ENCODE data around the gene BTBD9. TPM values are rescaled to one million over a fixed set of nuclear protein-coding genes. Genes with fewer than 3 reads are reported as not detected.

The BTBD9 gene
- total RNA-seq, 1 experiment from 2014 or later: 8.9 TPM

DNA sequence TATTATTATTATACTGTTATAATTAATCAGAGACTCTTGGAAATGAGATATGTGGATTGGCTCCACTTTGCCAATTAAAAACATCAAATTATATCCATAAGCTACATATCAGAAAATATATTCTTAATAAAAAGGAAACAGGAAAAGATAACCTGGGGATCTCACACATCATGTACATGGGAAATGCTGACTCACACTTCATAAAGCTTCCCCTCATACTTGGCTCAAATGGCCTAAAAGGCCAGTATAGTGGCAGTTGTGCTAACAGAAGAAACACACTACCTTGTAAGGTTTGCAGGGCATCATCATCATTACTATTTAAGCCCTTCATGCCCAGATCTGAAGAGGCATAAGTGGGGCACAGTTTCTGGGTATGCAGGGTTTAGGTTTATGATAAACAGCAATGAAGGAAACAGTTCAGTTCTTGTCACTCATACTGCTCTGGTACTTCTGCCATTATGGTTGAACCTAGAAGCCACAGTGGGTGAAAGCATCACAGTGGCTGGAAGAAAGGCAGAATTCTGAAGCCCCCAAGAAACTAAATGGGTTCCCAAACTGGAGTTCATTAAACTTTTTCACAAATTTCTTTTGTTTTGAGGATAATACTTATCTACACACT lies 60.6 kb downstream of the BTBD9 start:
- Mint-ChIP-seq H3K36me3 (ENCODE audit: insufficient read depth in 1 of 3, low read depth in 3 of 3) (0 out of 7 replicates have a peak, but pooled peaks cover 0 to 2% (median 0%) of the 10 kb centered on the region in 3 experiments), H3K4me1 (no peaks in the 10 kb centered on the region), H3K4me3 (no peak overlapping the region), H3K27me3 (ENCODE audit: low read depth) (no peaks in the 10 kb centered on the region), H3K27ac (no peak overlapping the region), H3K9me3 (no peaks in the 10 kb centered on the region)
- H3K27ac ChIP-seq (ENCODE audit: insufficient read length, low read depth, low read length): no peak overlapping the region
- no peak overlapping the region for H2AK5ac ChIP-seq (ENCODE audit: insufficient read length, low read length)
- no peaks in the 10 kb centered on the region for H3K9me3 ChIP-seq (ENCODE audit: control insufficient read depth, low read depth, low read length)
- no peaks in the 10 kb centered on the region for H3K23me2 ChIP-seq (ENCODE audit: insufficient read length, low read depth, low read length, poor library complexity, severe bottlenecking)
- no peak overlapping the region for H4K8ac ChIP-seq (replicated peaks; ENCODE audit: insufficient read length, low read depth, low read length)
- no peak overlapping the region for H4K91ac ChIP-seq (ENCODE audit: insufficient read length, low read depth, low read length)
- no peaks in the 10 kb centered on the region for H4K20me1 ChIP-seq (ENCODE audit: control insufficient read depth, insufficient read depth, insufficient read length)
- no peak overlapping the region for H3K4me2 ChIP-seq (ENCODE audit: insufficient read depth, insufficient read length, low read length)
- no peak overlapping the region for H2BK120ac ChIP-seq (ENCODE audit: low read depth, low read length, poor library complexity, severe bottlenecking)
- DNase-seq: no peak
- no peak overlapping the region for H4K5ac ChIP-seq (ENCODE audit: insufficient read length, low read depth, low read length)
- no peak overlapping the region for H3K18ac ChIP-seq (ENCODE audit: insufficient read length, low read depth, low read length)
- no peaks in the 10 kb centered on the region for H3K27me3 ChIP-seq (ENCODE audit: insufficient read depth, low read length)
- no peak overlapping the region for H2BK20ac ChIP-seq (ENCODE audit: low read depth, low read length, poor library complexity, severe bottlenecking)
- H3K9ac ChIP-seq (ENCODE audit: extremely low read depth, insufficient read length, low read length): no peak overlapping the region
- H2AFZ ChIP-seq (ENCODE audit: low read length): no peak overlapping the region
- no peak overlapping the region for H3K4ac ChIP-seq (ENCODE audit: low read depth, low read length)
- no peak overlapping the region for H3K56ac ChIP-seq (ENCODE audit: insufficient read length, low read depth, low read length)
- H3K79me2 ChIP-seq (ENCODE audit: insufficient read depth, low read length): no peaks in the 10 kb centered on the region
- no peaks in the 10 kb centered on the region for H3K4me1 ChIP-seq (ENCODE audit: insufficient read depth, low read length)
- no peak overlapping the region for H3K14ac ChIP-seq (ENCODE audit: insufficient read depth, low read length)
- no peaks in the 10 kb centered on the region for H3K79me1 ChIP-seq (ENCODE audit: insufficient read depth, low read depth, low read length, poor library complexity, severe bottlenecking)
- H3T11ph ChIP-seq (ENCODE audit: low read length): no peak overlapping the region
- H3K23ac ChIP-seq (ENCODE audit: insufficient read length, low read depth, low read length): no peak overlapping the region
- H2BK5ac ChIP-seq (ENCODE audit: insufficient read length, low read length): no peak overlapping the region
- H2BK15ac ChIP-seq (ENCODE audit: low read depth, low read length): no peak overlapping the region
- TF ChIP-seq, protein P1, sequence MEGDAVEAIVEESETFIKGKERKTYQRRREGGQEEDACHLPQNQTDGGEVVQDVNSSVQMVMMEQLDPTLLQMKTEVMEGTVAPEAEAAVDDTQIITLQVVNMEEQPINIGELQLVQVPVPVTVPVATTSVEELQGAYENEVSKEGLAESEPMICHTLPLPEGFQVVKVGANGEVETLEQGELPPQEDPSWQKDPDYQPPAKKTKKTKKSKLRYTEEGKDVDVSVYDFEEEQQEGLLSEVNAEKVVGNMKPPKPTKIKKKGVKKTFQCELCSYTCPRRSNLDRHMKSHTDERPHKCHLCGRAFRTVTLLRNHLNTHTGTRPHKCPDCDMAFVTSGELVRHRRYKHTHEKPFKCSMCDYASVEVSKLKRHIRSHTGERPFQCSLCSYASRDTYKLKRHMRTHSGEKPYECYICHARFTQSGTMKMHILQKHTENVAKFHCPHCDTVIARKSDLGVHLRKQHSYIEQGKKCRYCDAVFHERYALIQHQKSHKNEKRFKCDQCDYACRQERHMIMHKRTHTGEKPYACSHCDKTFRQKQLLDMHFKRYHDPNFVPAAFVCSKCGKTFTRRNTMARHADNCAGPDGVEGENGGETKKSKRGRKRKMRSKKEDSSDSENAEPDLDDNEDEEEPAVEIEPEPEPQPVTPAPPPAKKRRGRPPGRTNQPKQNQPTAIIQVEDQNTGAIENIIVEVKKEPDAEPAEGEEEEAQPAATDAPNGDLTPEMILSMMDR (conservative IDR thresholded peaks at IDR 0.05): no peak
- no peak overlapping the region for H2BK12ac ChIP-seq (ENCODE audit: insufficient read length, low read depth, low read length)

All from H9 (cell line).